Skin of body (tissue), 3 donors: ENCODE measurements around the gene CNTRL. TPM values are rescaled to one million over a fixed set of nuclear protein-coding genes. Genes with fewer than 3 reads are reported as not detected.

Experiments used
- DNase-seq: peaks from one replicate; lab custom pipeline; 2025; lab: John Stamatoyannopoulos, UW
- small RNA-seq: library from RNA; depleted of rRNA; stranded (forward); fragments of <200 nt; gene quantifications from one replicate; pipeline ENCODE3, GENCODE V24; 2014; ENCODE audit warnings: low replicate concordance
- total RNA-seq: library from RNA; depleted of rRNA; stranded (reverse); fragments of >200 nt; gene quantifications from one replicate; pipeline ENCODE4 v1.2.3, GENCODE V29; 2014

CNTRL gene
- total RNA-seq, 1 donor from 2014 or later, result 21.6 TPM

DNA sequence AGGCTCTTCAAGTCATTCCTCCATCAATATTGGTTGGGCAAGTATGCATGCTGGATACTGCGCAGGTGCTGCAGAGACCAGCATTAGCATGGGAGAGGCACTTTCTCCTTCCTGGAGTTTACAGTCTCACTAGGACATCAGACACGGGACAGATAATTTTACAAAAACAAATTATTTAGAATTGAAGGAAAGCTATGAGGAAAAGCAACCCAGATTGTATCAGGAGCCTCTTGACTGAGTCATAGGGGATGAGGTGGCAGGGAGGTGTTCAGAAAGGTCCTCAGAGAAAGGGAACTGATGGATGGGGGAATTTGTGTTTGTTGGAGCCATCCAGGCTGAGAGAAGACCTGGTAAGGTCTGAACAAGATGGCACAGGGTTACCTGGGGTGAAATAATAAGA is 151.4 kb downstream of the CNTRL start:
- DNase-seq, result no peak

Small RNAs within 50 kb of the gene (small RNA-seq; reads per million reads assigned to genes)
- not detected for gene RN7SL181P

Other genes with a start within 250 kb of the CNTRL start
- 29.5 TPM for gene PSMD5, start 232.0 kb upstream of the CNTRL start, total RNA-seq
- gene PHF19, start 197.8 kb upstream of the CNTRL start, total RNA-seq, result 23.5 TPM
- 4.1 TPM for gene TRAF1, start 148.2 kb upstream of the CNTRL start, total RNA-seq
- 10.3 TPM for gene C5, start 24.7 kb upstream of the CNTRL start, total RNA-seq
- gene RAB14, start 126.9 kb downstream of the CNTRL start, total RNA-seq, result 50.6 TPM
- 360 TPM for gene GSN, start 193.2 kb downstream of the CNTRL start, total RNA-seq